ENCODE results near the gene ARAF. TPM values are rescaled to one million over a fixed set of nuclear protein-coding genes. Genes with fewer than 3 reads are reported as not detected.

The ARAF gene
- total RNA-seq, 1 experiment from 2014 or later: 32.3 TPM

- DNase-seq (ENCODE audit: low spot score): no peak
Measured at GRCh38 chrX:47620303-47620685, 59.3 kb downstream of the ARAF start.

Other genes starting within 250 kb of the ARAF start
- not detected in 2 replicates for gene ZNF157, start 190.6 kb upstream of the ARAF start, total RNA-seq (2014; rRNA removed; shearing (Covaris generic))
- gene ZNF41, start 78.0 kb upstream of the ARAF start, total RNA-seq (2014; rRNA removed; shearing (Covaris generic)): 7.6 and 9.8 TPM in 2 replicates
- 281 and 386 TPM in 2 replicates for gene TIMP1, start 21.2 kb downstream of the ARAF start, total RNA-seq (2014; rRNA removed; shearing (Covaris generic))
- gene SYN1, start 58.7 kb downstream of the ARAF start, total RNA-seq (2014; rRNA removed; shearing (Covaris generic)): not detected in 2 replicates
- not detected in 2 replicates for gene CFP, start 68.7 kb downstream of the ARAF start, total RNA-seq (2014; rRNA removed; shearing (Covaris generic))
- 26.2 and 30.4 TPM in 2 replicates for gene ELK1, start 89.4 kb downstream of the ARAF start, total RNA-seq (2014; rRNA removed; shearing (Covaris generic))
- gene UXT, start 98.0 kb downstream of the ARAF start, total RNA-seq (2014; rRNA removed; shearing (Covaris generic)): 225 and 248 TPM in 2 replicates

Measured in H4 (cell line).